HAP-1 (cell line): Measurements from ENCODE around the gene SRRT.

Experiments
- DNase-seq, 2 experiments: peaks; one replicate each; pipeline ENCODE4 v3.0.0-alpha.2; 2016 to 2020; ENCODE audit warnings: low spot score in 2 of 2
- H3K27me3 ChIP-seq: fragments of 250-450 bp; sonication (Bioruptor Pico); 2 replicates; pipeline ENCODE4 v1.5.1; 2020; ENCODE audit warnings: low read depth, mild to moderate bottlenecking, moderate library complexity
- H3K36me3 ChIP-seq: fragments of 250-450 bp; sonication (Bioruptor Pico); replicated peaks from 2 replicates; pipeline ENCODE4 v1.5.1; 2020; ENCODE audit warnings: mild to moderate bottlenecking
- H3K4me1 ChIP-seq: fragments of 250-450 bp; sonication (Bioruptor Pico); 2 replicates; pipeline ENCODE4 v1.5.1; 2020; ENCODE audit warnings: mild to moderate bottlenecking
- H3K4me3 ChIP-seq: fragments of 250-450 bp; sonication (Bioruptor Pico); 2 replicates; pipeline ENCODE4 v1.5.1; 2020; ENCODE audit warnings: mild to moderate bottlenecking, moderate library complexity
- H3K9me3 ChIP-seq: fragments of 250-450 bp; sonication (Bioruptor Pico); 2 replicates; pipeline ENCODE4 v1.5.1; 2020; ENCODE audit warnings: mild to moderate bottlenecking, moderate library complexity
- in situ Hi-C: fragments of 300-500 bp; cut with MboI; formaldehyde crosslinking; loops from 3 replicates; pipeline ENCODE4 v1.14.3; 2020; ENCODE audit warnings: low sequenced_read_pairs, inconsistent platforms, mixed read lengths

The SRRT gene

GRCh38 chr7:100874577-100875355 lies at the start of gene SRRT:
SRRT (plus strand) TSS chr7:100875103; CDS start chr7:100875591, 488 bp downstream.
- Histone ChIP-seq H3K9me3 (no peaks in the 10 kb centered on the region), H3K4me3 (peak within 1 kb of the TSS; percentile 97), H3K27me3 (no peaks in the 10 kb centered on the region), H3K4me1 (peaks cover 8% of the 10 kb centered on the region), H3K36me3 (peaks cover 84% of the 10 kb centered on the region)
- in situ Hi-C loops = no loop called here
- peak; percentile 97 to 99 for DNase-seq

- in situ Hi-C loops = no loop called here
Measured at GRCh38 chr7:100825215-100825671, 49.7 kb upstream of the SRRT start.

GRCh38 chr7:100825751-100826513 lies 49.0 kb upstream of the SRRT start:
- in situ Hi-C loops = no loop called here
- H3K27me3 ChIP-seq = no peaks in the 10 kb centered on the region
- peaks cover 6% of the 10 kb centered on the region; the same call in 1 of the 2 replicates for H3K4me1 ChIP-seq
- peak overlapping the region; percentile 76 for H3K4me3 ChIP-seq
- peaks cover 30% of the 10 kb centered on the region for H3K36me3 ChIP-seq
- no peak for DNase-seq
- H3K9me3 ChIP-seq = no peaks in the 10 kb centered on the region

More at GRCh38 chr7:100825215-100825671, 49.7 kb upstream of the SRRT start:
- peak; percentile 25 to 61 for DNase-seq
- Histone ChIP-seq H3K9me3 (no peaks in the 10 kb centered on the region), H3K4me1 (peaks cover 6% of the 10 kb centered on the region; the same call in 1 of the 2 replicates), H3K4me3 (peak overlapping the region; percentile 76), H3K27me3 (no peaks in the 10 kb centered on the region), H3K36me3 (peaks cover 36% of the 10 kb centered on the region)

GRCh38 chr7:100826514-100827329 lies 48.2 kb upstream of the SRRT start:
- DNase-seq = peak in 1 of 2 experiments; percentile 45
- Histone ChIP-seq H3K4me3 (peak overlapping the region; percentile 76), H3K9me3 (no peaks in the 10 kb centered on the region), H3K36me3 (peaks cover 22% of the 10 kb centered on the region), H3K27me3 (no peaks in the 10 kb centered on the region), H3K4me1 (peaks cover 6% of the 10 kb centered on the region; the same call in 1 of the 2 replicates)
- in situ Hi-C loops = no loop called here

- Histone ChIP-seq H3K36me3 (peaks cover 15% of the 10 kb centered on the region), H3K4me3 (peak within 1 kb of the TSS; percentile 76), H3K4me1 (peaks cover 6% of the 10 kb centered on the region; the same call in 1 of the 2 replicates), H3K9me3 (no peaks in the 10 kb centered on the region), H3K27me3 (no peaks in the 10 kb centered on the region)
- in situ Hi-C loops = no loop called here
- peak; percentile 92 to 95 for DNase-seq
Measured at GRCh38 chr7:100827330-100828226, 47.3 kb upstream of the SRRT start, which contains the start of gene EPHB4. EPHB4 (minus strand) TSS chr7:100827523; CDS start chr7:100827030, 493 bp downstream.

GRCh38 chr7:100829150-100829716 lies 45.7 kb upstream of the SRRT start:
- Histone ChIP-seq H3K4me1 (peaks cover 6% of the 10 kb centered on the region; the same call in 1 of the 2 replicates), H3K36me3 (no peaks in the 10 kb centered on the region), H3K9me3 (no peaks in the 10 kb centered on the region), H3K27me3 (no peaks in the 10 kb centered on the region), H3K4me3 (no peak overlapping the region)
- in situ Hi-C loops = no loop called here
- DNase-seq = no peak

GRCh38 chr7:100830396-100830795 lies 44.5 kb upstream of the SRRT start:
- H3K36me3 ChIP-seq = no peaks in the 10 kb centered on the region
- no peaks in the 10 kb centered on the region for H3K27me3 ChIP-seq
- no peak overlapping the region for H3K4me3 ChIP-seq
- H3K9me3 ChIP-seq = no peaks in the 10 kb centered on the region
- DNase-seq = no peak
- in situ Hi-C loops = no loop called here
- H3K4me1 ChIP-seq = peaks cover 3% of the 10 kb centered on the region; the same call in 1 of the 2 replicates

- DNase-seq = no peak
- no peaks in the 10 kb centered on the region for H3K36me3 ChIP-seq
- no peak overlapping the region for H3K4me3 ChIP-seq
- H3K27me3 ChIP-seq = no peaks in the 10 kb centered on the region
- peaks cover 7% of the 10 kb centered on the region for H3K4me1 ChIP-seq
- H3K9me3 ChIP-seq = no peaks in the 10 kb centered on the region
- in situ Hi-C loops = no loop called here
Measured at GRCh38 chr7:100832281-100832633, 42.6 kb upstream of the SRRT start.

- no peaks in the 10 kb centered on the region for H3K27me3 ChIP-seq
- no peaks in the 10 kb centered on the region for H3K36me3 ChIP-seq
- in situ Hi-C loops = no loop called here
- H3K4me1 ChIP-seq = peaks cover 7% of the 10 kb centered on the region
- no peaks in the 10 kb centered on the region for H3K9me3 ChIP-seq
- no peak overlapping the region for H3K4me3 ChIP-seq
- peak; percentile 22 to 76 for DNase-seq
Measured at GRCh38 chr7:100835903-100836811, 38.7 kb upstream of the SRRT start.

- no peak for DNase-seq
- H3K4me3 ChIP-seq = no peak overlapping the region
Measured at GRCh38 chr7:100836812-100837098, 38.1 kb upstream of the SRRT start.

GRCh38 chr7:100837099-100837836 lies 37.6 kb upstream of the SRRT start:
- no peaks in the 10 kb centered on the region for H3K9me3 ChIP-seq
- peaks cover 7% of the 10 kb centered on the region for H3K4me1 ChIP-seq
- H3K4me3 ChIP-seq = no peak overlapping the region
- no peak for DNase-seq
- in situ Hi-C loops = no loop called here
- no peaks in the 10 kb centered on the region for H3K27me3 ChIP-seq
- H3K36me3 ChIP-seq = no peaks in the 10 kb centered on the region

More at GRCh38 chr7:100836812-100837098, 38.1 kb upstream of the SRRT start:
- no peaks in the 10 kb centered on the region for H3K36me3 ChIP-seq
- H3K27me3 ChIP-seq = no peaks in the 10 kb centered on the region
- in situ Hi-C loops = no loop called here
- peaks cover 7% of the 10 kb centered on the region for H3K4me1 ChIP-seq
- H3K9me3 ChIP-seq = no peaks in the 10 kb centered on the region
